ENCODE measurements around the gene FOXK2.

GRCh38 chr17:82565551-82565950, 46.0 kb downstream of the FOXK2 start:
- TF ChIP-seq, protein P1, sequence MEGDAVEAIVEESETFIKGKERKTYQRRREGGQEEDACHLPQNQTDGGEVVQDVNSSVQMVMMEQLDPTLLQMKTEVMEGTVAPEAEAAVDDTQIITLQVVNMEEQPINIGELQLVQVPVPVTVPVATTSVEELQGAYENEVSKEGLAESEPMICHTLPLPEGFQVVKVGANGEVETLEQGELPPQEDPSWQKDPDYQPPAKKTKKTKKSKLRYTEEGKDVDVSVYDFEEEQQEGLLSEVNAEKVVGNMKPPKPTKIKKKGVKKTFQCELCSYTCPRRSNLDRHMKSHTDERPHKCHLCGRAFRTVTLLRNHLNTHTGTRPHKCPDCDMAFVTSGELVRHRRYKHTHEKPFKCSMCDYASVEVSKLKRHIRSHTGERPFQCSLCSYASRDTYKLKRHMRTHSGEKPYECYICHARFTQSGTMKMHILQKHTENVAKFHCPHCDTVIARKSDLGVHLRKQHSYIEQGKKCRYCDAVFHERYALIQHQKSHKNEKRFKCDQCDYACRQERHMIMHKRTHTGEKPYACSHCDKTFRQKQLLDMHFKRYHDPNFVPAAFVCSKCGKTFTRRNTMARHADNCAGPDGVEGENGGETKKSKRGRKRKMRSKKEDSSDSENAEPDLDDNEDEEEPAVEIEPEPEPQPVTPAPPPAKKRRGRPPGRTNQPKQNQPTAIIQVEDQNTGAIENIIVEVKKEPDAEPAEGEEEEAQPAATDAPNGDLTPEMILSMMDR (IDR thresholded peaks at IDR 0.05; ENCODE audit: poor library complexity), result no peak
- TF ChIP-seq EZH2 (IDR thresholded peaks at IDR 0.05; ENCODE audit: borderline replicate concordance), result no peak
